ENCODE measurements around the gene CEP68.

Gene CEP68

GRCh38 chr2:65133626-65134025 lies 77.4 kb downstream of the CEP68 start:
- no peak for DNase-seq

- DNase-seq, result no peak
These were observed 77.9 kb downstream of the CEP68 start for GRCh38 chr2:65134158-65134557.

- no peak for DNase-seq
These were observed 80.0 kb downstream of the CEP68 start for GRCh38 chr2:65136253-65136652.

All from GDM1 (cell line).